Measurements from ENCODE around the gene DUOX1.
A peak's percentile ranks its signal among the peaks of the same experiment; 100 is the strongest.

- TF ChIP-seq CTCF (IDR thresholded peaks at IDR 0.05) (peak; percentile 89 to 94 (median 92)), POLR2A (IDR thresholded peaks at IDR 0.05) (no peak)
These were observed 33.1 kb downstream of the DUOX1 start for GRCh38 chr15:45162771-45163507.
